GM12878 (cell line): ENCODE results near the gene DEFB124. TPM values are rescaled to one million over a fixed set of nuclear protein-coding genes. Genes with fewer than 3 reads are reported as not detected.

Experiments
- ATAC-seq: fragments of 200-7000 bp; cut with Tn5 transposase; 3 replicates; pipeline ENCODE4 v1.9.1; 2020; ENCODE audit warnings: mild to moderate bottlenecking, moderate library complexity
- BruUV-seq: library from RNA; stranded (reverse); fragments of 400-500 nt; replicated peaks from 2 replicates; lab custom pipeline; 2021; lab: Mats Ljungman, UMichigan
- CTCF ChIA-PET: fragments of 300-600 bp; sonication (Branson Sonifier 250); formaldehyde crosslinking; extraction: SDS; loops from one replicate; lab custom pipeline; 2021; ENCODE audit warnings: inconsistent platforms; lab: Yijun Ruan, JAX
- POLR2A ChIA-PET: fragments of 350-600 bp; formaldehyde crosslinking; extraction: SDS; loops from one replicate; lab custom pipeline; 2021; ENCODE audit warnings: inconsistent platforms; lab: Charles Lee
- RAD21 ChIA-PET: fragments of 300-600 bp; sonication (Branson Sonifier 250); formaldehyde crosslinking; loops from one replicate; lab custom pipeline; 2023; ENCODE audit warnings: antibody characterized with exemption; ENCODE audit not compliant: unreplicated experiment; lab: Charles Lee
- SMC1A ChIA-PET: fragments of 300-600 bp; sonication (Branson Sonifier 250); formaldehyde crosslinking; loops from one replicate; lab custom pipeline; 2023; ENCODE audit not compliant: unreplicated experiment, uncharacterized antibody; lab: Charles Lee
- DNase-seq: peaks from one replicate; pipeline ENCODE4 v3.0.0-alpha.2; 2011; ENCODE audit warnings: low read depth, low spot score
- FAIRE-seq: peaks from 3 replicates; lab custom pipeline; 2011; peaks lifted over from hg19 to GRCh38; lab: Jason Lieb, UNC
- H2AFZ ChIP-seq: 2 replicates; pipeline ENCODE4 v1.6.0; 2011; ENCODE audit warnings: low read depth, low read length, control low read depth; ENCODE audit not compliant: control insufficient read depth
- H3K27ac ChIP-seq: 2 replicates; pipeline ENCODE4 v1.5.1; 2011; ENCODE audit warnings: control low read depth; ENCODE audit not compliant: control insufficient read depth, insufficient read depth
- H3K27me3 ChIP-seq, 2 experiments: replicated peaks in 1 of 2; 2 replicates each; pipeline versions ENCODE4 v1.6.0 to v1.6.1; 2011; ENCODE audit warnings: low read length in 1 of 2; ENCODE audit not compliant: control insufficient read depth in 2 of 2, insufficient read depth in 2 of 2
- H3K36me3 ChIP-seq, 2 experiments: 2 replicates each; pipeline ENCODE4 v1.5.1; 2011; ENCODE audit warnings: low read length in 1 of 2; ENCODE audit not compliant: control insufficient read depth in 2 of 2, insufficient read depth in 2 of 2
- H3K4me1 ChIP-seq: 2 replicates; pipeline ENCODE4 v1.6.1; 2011; ENCODE audit warnings: mild to moderate bottlenecking, low read length, moderate library complexity, mixed read lengths; ENCODE audit not compliant: control insufficient read depth, insufficient read depth
- H3K4me2 ChIP-seq: 2 replicates; pipeline ENCODE4 v1.6.0; 2011; ENCODE audit warnings: control low read depth; ENCODE audit not compliant: control insufficient read depth, insufficient read depth
- H3K4me3 ChIP-seq: fragments of 200-600 bp; sonication (generic); 2 replicates; pipeline ENCODE4 v1.5.1; 2016
- H3K79me2 ChIP-seq: 2 replicates; pipeline ENCODE4 v1.6.0; 2011; ENCODE audit warnings: low read length; ENCODE audit not compliant: control insufficient read depth, insufficient read depth
- H3K9ac ChIP-seq: 2 replicates; pipeline ENCODE4 v1.8.0; 2011; ENCODE audit warnings: low read length, control low read depth, mixed read lengths; ENCODE audit not compliant: control insufficient read depth, insufficient read depth
- H3K9me3 ChIP-seq: replicated peaks from 3 replicates; pipeline ENCODE4 v1.5.1; 2011; ENCODE audit warnings: mild to moderate bottlenecking, low read length; ENCODE audit not compliant: control insufficient read depth, insufficient read depth
- H4K20me1 ChIP-seq: 2 replicates; pipeline ENCODE4 v1.6.0; 2011; ENCODE audit not compliant: control insufficient read depth, insufficient read depth
- ASH2L ChIP-seq: fragments of 300-600, 200-600 bp; sonication (generic); IDR thresholded peaks from 2 replicates; pipeline ENCODE4 v1.6.1; 2017; ENCODE audit warnings: low read depth, mild to moderate bottlenecking, borderline replicate concordance
- CHD2 ChIP-seq: IDR thresholded peaks from 2 replicates; pipeline ENCODE4 v1.6.1; 2011; ENCODE audit warnings: low read depth, low read length, improper control_type of control experiment, borderline replicate concordance
- CREB1 ChIP-seq: IDR thresholded peaks from 2 replicates; pipeline ENCODE4 v1.6.1; 2012; ENCODE audit warnings: low read depth, mild to moderate bottlenecking, inconsistent platforms
- CREM ChIP-seq: IDR thresholded peaks from 2 replicates; pipeline ENCODE4 v1.6.1; 2014; ENCODE audit warnings: antibody characterized with exemption, low read depth
- E2F4 ChIP-seq: IDR thresholded peaks from 2 replicates; pipeline ENCODE4 v1.6.1; 2012; ENCODE audit warnings: low read depth, low read length, improper control_type of control experiment
- ESRRA ChIP-seq: IDR thresholded peaks from 2 replicates; pipeline ENCODE4 v1.6.1; 2012; ENCODE audit warnings: mild to moderate bottlenecking, low read length, improper control_type of control experiment
- HCFC1 ChIP-seq: fragments of 150-350 bp; IDR thresholded peaks from 2 replicates; pipeline ENCODE4 v1.6.1; 2014; ENCODE audit warnings: low read length
- POLR2A ChIP-seq: IDR thresholded peaks from 2 replicates; pipeline ENCODE4 v1.6.1; 2011; ENCODE audit warnings: low read depth, mild to moderate bottlenecking, low read length
- RB1 ChIP-seq: fragments of 450-650 bp; formaldehyde crosslinking; IDR thresholded peaks from 2 replicates; pipeline ENCODE4 v1.6.1; 2017; ENCODE audit warnings: mild to moderate bottlenecking, borderline replicate concordance
- RBBP5 ChIP-seq: fragments of 200-600 bp; sonication (generic); conservative IDR thresholded peaks from 2 replicates; pipeline ENCODE4 v1.6.1; 2016
- ZNF217 ChIP-seq: fragments of 450-650 bp; IDR thresholded peaks from 2 replicates; pipeline ENCODE4 v1.6.1; 2017; ENCODE audit warnings: antibody characterized with exemption, mild to moderate bottlenecking
- WGBS: methylation state at CpG from one replicate; pipeline ENCODE4 v1.1.6; 2016; ENCODE audit warnings: low lambda C conversion rate; ENCODE audit not compliant: insufficient replicate concordance, insufficient coverage; ENCODE audit errors: missing lambda C conversion rate; 5-methylcytosine and 5-hydroxymethylcytosine counted together
- in situ Hi-C: fragments of 300-500 bp; cut with MboI; formaldehyde crosslinking; loops from 9 replicates; pipeline ENCODE4 v1.14.3; 2018; ENCODE audit warnings: mixed read lengths
- intact Hi-C: fragments of 100-400 bp; cut with micrococcal nuclease; formaldehyde crosslinking; loops from one replicate; pipeline ENCODE4 v1.14.2; 2022; ENCODE audit not compliant: unreplicated experiment
- polyA plus RNA-seq, 11 experiments: library from polyadenylated mRNA; depleted of rRNA in 4 of 11; unstranded in 6 of 11; stranded (reverse) in 5 of 11; fragments of >200 nt; fragmentation: Nextera tagmentation in 4 of 11; fragmentation: Illumina TruSeq in 1 of 11; extraction: Ambion mirVana in 4 of 11; extraction: Trizol in 1 of 11; gene quantifications; 1 replicate in 1 of 11; 2 replicates in 10 of 11; pipeline versions ENCODE4 v1.2.1 to v1.2.3, GENCODE V29; 2011 to 2016; ENCODE audit warnings: inconsistent platforms in 2 of 11, missing spikeins in 2 of 11, low read depth in 1 of 11
- total RNA-seq, 4 experiments: library from RNA; depleted of rRNA in 3 of 4; stranded (reverse); fragments of >200 nt in 3 of 4; fragmentation: Illumina TruSeq in 1 of 4; extraction: Trizol in 1 of 4; gene quantifications; 2 replicates each; pipeline versions ENCODE4 v1.2.1 to v1.2.3, GENCODE V29; 2013 to 2021
- TF ChIP-seq, protein P1 (sequence below): fragments of 450-650 bp; IDR thresholded peaks from 2 replicates; pipeline ENCODE4 v1.6.1; 2017; ENCODE audit warnings: borderline replicate concordance

DEFB124 gene
- total and polyA plus RNA-seq, 10 of the 15 experiments (the other 5 are each of a cell fraction or from before 2014, with no cell fraction given): not detected

- no peak; the same call in 1 of the 3 replicates for ATAC-seq
- CTCF ChIA-PET: interaction anchor here (1.2 kb wide), 1 partner anchor 89 kb away, joined by 4 read pairs; no protein-coding TSS in a partner anchor
- no peak for FAIRE-seq
- Histone ChIP-seq H2AFZ (no peak overlapping the region), H3K9me3 (no peaks in the 10 kb centered on the region), H4K20me1 (peaks cover 4% of the 10 kb centered on the region; the same call in 1 of the 2 replicates), H3K27ac (no peak overlapping the region), H3K27me3 (no peaks in the 10 kb centered on the region), H3K9ac (no peak overlapping the region), H3K4me2 (no peak overlapping the region), H3K4me3 (no peak overlapping the region), H3K79me2 (peaks cover 33% of the 10 kb centered on the region), H3K4me1 (no peaks in the 10 kb centered on the region; the same call in 1 of the 2 replicates), H3K36me3 (peaks cover 3 to 20% of the 10 kb centered on the region in 2 experiments)
- DNase-seq: no peak
- SMC1A ChIA-PET: no interaction called here
- WGBS: 96% methylated on average over 8 of the region's 8 CpGs
- TF ChIP-seq RB1: no peak
- no peak for TF ChIP-seq CREM
- no peak for TF ChIP-seq RBBP5
- TF ChIP-seq CHD2: no peak
- TF ChIP-seq ESRRA: no peak
- TF ChIP-seq POLR2A: no peak
- no peak for TF ChIP-seq CREB1
- TF ChIP-seq E2F4: no peak
- TF ChIP-seq ASH2L: no peak
- TF ChIP-seq, protein P1, sequence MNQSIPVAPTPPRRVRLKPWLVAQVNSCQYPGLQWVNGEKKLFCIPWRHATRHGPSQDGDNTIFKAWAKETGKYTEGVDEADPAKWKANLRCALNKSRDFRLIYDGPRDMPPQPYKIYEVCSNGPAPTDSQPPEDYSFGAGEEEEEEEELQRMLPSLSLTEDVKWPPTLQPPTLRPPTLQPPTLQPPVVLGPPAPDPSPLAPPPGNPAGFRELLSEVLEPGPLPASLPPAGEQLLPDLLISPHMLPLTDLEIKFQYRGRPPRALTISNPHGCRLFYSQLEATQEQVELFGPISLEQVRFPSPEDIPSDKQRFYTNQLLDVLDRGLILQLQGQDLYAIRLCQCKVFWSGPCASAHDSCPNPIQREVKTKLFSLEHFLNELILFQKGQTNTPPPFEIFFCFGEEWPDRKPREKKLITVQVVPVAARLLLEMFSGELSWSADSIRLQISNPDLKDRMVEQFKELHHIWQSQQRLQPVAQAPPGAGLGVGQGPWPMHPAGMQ: no peak
- TF ChIP-seq ZNF217: no peak
- TF ChIP-seq HCFC1: no peak
- BruUV-seq: no TSS peak
- POLR2A ChIA-PET: interaction anchor here (0.7 kb wide), 1 partner anchor 13 kb away, joined by 7 read pairs; no protein-coding TSS in a partner anchor
- RAD21 ChIA-PET: no interaction called here
- intact Hi-C loops (no loop called here), in situ Hi-C loops (no loop called here)
These were observed 48.7 kb upstream of the DEFB124 start for GRCh38 chr20:31523361-31524283.
